GDM1 (cell line): ENCODE results near the gene CPEB4.

ENCODE experiments used
- DNase-seq: peaks from one replicate; lab custom pipeline; 2025; lab: John Stamatoyannopoulos, UW

Gene CPEB4

GRCh38 chr5:173885475-173886010, 2.6 kb upstream of the CPEB4 start:
- peak; percentile 54 for DNase-seq

GRCh38 chr5:173886150-173886549, 2.0 kb upstream of the CPEB4 start:
- no peak for DNase-seq

- no peak for DNase-seq
These were observed 453 bp downstream of the CPEB4 start for GRCh38 chr5:173888473-173889131.

GRCh38 chr5:173890195-173890991, 2.2 kb downstream of the CPEB4 start:
- DNase-seq, result no peak

- DNase-seq, result no peak
These were observed 3.4 kb downstream of the CPEB4 start for GRCh38 chr5:173891308-173892116.

- DNase-seq, result no peak
These were observed 5.0 kb downstream of the CPEB4 start for GRCh38 chr5:173893192-173893561.

- DNase-seq, result no peak
These were observed 7.4 kb downstream of the CPEB4 start for GRCh38 chr5:173895401-173896165.

GRCh38 chr5:173896631-173897030, 8.5 kb downstream of the CPEB4 start:
- no peak for DNase-seq

- DNase-seq, result no peak
These were observed 13.6 kb downstream of the CPEB4 start for GRCh38 chr5:173901705-173902104.

- DNase-seq, result no peak
These were observed 14.2 kb downstream of the CPEB4 start for GRCh38 chr5:173902334-173902733.

- DNase-seq, result no peak
These were observed 14.6 kb downstream of the CPEB4 start for GRCh38 chr5:173902743-173903142.

GRCh38 chr5:173903396-173904140, 15.4 kb downstream of the CPEB4 start:
- DNase-seq, result no peak

GRCh38 chr5:173904151-173904550, 16.0 kb downstream of the CPEB4 start:
- DNase-seq, result no peak

GRCh38 chr5:173907284-173907683, 19.1 kb downstream of the CPEB4 start:
- DNase-seq, result no peak

- DNase-seq, result no peak
These were observed 19.7 kb downstream of the CPEB4 start for GRCh38 chr5:173907686-173908371.

- no peak for DNase-seq
These were observed 21.1 kb downstream of the CPEB4 start for GRCh38 chr5:173909199-173909598.

- no peak for DNase-seq
These were observed 22.1 kb downstream of the CPEB4 start for GRCh38 chr5:173910215-173910614.

GRCh38 chr5:173911623-173912022, 23.5 kb downstream of the CPEB4 start:
- no peak for DNase-seq

GRCh38 chr5:173913686-173914321, 25.7 kb downstream of the CPEB4 start:
- no peak for DNase-seq
